Endothelial cell of umbilical vein (primary cell): ENCODE results near the gene PPP1R16B. TPM values are rescaled to one million over a fixed set of nuclear protein-coding genes. Genes with fewer than 3 reads are reported as not detected.

Source experiments
- BruUV-seq: library from RNA; stranded (reverse); fragments of 400-500 nt; replicated peaks from 2 replicates; lab custom pipeline; 2021; lab: Mats Ljungman, UMichigan
- CTCF ChIA-PET: fragments of 300-600, 350-600 bp; sonication (Branson Sonifier 250); formaldehyde crosslinking; loops from one replicate; lab custom pipeline; 2021; ENCODE audit warnings: antibody characterized with exemption, inconsistent platforms; lab: Charles Lee
- POLR2A ChIA-PET: fragments of 300-600, 350-600 bp; sonication (Branson Sonifier 250); formaldehyde crosslinking; loops from one replicate; lab custom pipeline; 2021; ENCODE audit warnings: antibody characterized with exemption, inconsistent platforms; lab: Charles Lee
- DNase-seq: peaks from one replicate; pipeline ENCODE4 v3.0.0-alpha.2; 2011; ENCODE audit warnings: low read depth, low spot score
- FAIRE-seq: peaks from 2 replicates; lab custom pipeline; 2011; peaks lifted over from hg19 to GRCh38; lab: Jason Lieb, UNC
- H2AFZ ChIP-seq: 2 replicates; pipeline ENCODE4 v1.6.0; 2012; ENCODE audit warnings: low read depth, low read length, control low read depth, inconsistent platforms
- H3K27ac ChIP-seq: 2 replicates; pipeline ENCODE4 v1.5.1; 2011; ENCODE audit warnings: low read depth, mild to moderate bottlenecking, control low read depth, low read length, moderate library complexity; ENCODE audit not compliant: insufficient read depth
- H3K27me3 ChIP-seq, 2 experiments: 2 replicates each; pipeline versions ENCODE4 v1.6.0 to v1.6.1; 2011; ENCODE audit warnings: low read length in 2 of 2, mixed read lengths in 1 of 2; ENCODE audit not compliant: control insufficient read depth in 2 of 2, insufficient read depth in 2 of 2
- H3K36me3 ChIP-seq, 2 experiments: 2 replicates in 1 of 2; 3 replicates in 1 of 2; pipeline ENCODE4 v1.5.1; 2011; ENCODE audit warnings: low read length in 2 of 2, mild to moderate bottlenecking in 1 of 2, moderate library complexity in 1 of 2; ENCODE audit not compliant: control insufficient read depth in 2 of 2, insufficient read depth in 2 of 2; ENCODE audit errors: extremely low read depth in 1 of 2
- H3K4me1 ChIP-seq: 3 replicates; pipeline ENCODE4 v1.5.1; 2011; ENCODE audit warnings: mild to moderate bottlenecking, low read length; ENCODE audit not compliant: control insufficient read depth, insufficient read depth; ENCODE audit errors: extremely low read depth
- H3K4me2 ChIP-seq: 2 replicates; pipeline ENCODE4 v1.6.1; 2011; ENCODE audit warnings: low read length, control low read depth, mixed read lengths; ENCODE audit not compliant: insufficient read depth
- H3K4me3 ChIP-seq, 3 experiments: fragments of 200-600 bp in 1 of 3; sonication (generic), shearing (Covaris generic) in 1 of 3; replicated peaks in 1 of 3; 2 replicates each; pipeline ENCODE4 v1.5.1; 2011 to 2016; ENCODE audit warnings: control low read depth in 3 of 3, low read length in 3 of 3, mild to moderate bottlenecking in 2 of 3, inconsistent platforms in 1 of 3, low read depth in 1 of 3, moderate library complexity in 1 of 3; ENCODE audit not compliant: insufficient read depth in 1 of 3
- H3K79me2 ChIP-seq: 2 replicates; pipeline ENCODE4 v1.6.0; 2012; ENCODE audit warnings: low read length, inconsistent platforms; ENCODE audit not compliant: control insufficient read depth, insufficient read depth
- H3K9ac ChIP-seq: replicated peaks from 2 replicates; pipeline ENCODE3; 2011; ENCODE audit warnings: low read length, control low read depth; ENCODE audit not compliant: insufficient read depth; ENCODE audit errors: extremely low read depth
- H3K9me1 ChIP-seq: replicated peaks from 3 replicates; pipeline ENCODE4 v1.6.0; 2011; ENCODE audit warnings: mild to moderate bottlenecking, low read length; ENCODE audit not compliant: control insufficient read depth, insufficient read depth; ENCODE audit errors: extremely low read depth
- H3K9me3 ChIP-seq: replicated peaks from 2 replicates; pipeline ENCODE4 v1.5.1; 2012; ENCODE audit warnings: low read length, inconsistent platforms; ENCODE audit not compliant: control insufficient read depth, insufficient read depth
- H4K20me1 ChIP-seq: replicated peaks from 2 replicates; pipeline ENCODE3; 2011; ENCODE audit warnings: mild to moderate bottlenecking, low read length; ENCODE audit not compliant: control insufficient read depth, insufficient read depth; ENCODE audit errors: extremely low read depth
- CTCF ChIP-seq, 2 donors: IDR thresholded peaks; 1 replicate in 1 of 2; 2 replicates in 1 of 2; pipeline ENCODE4 v1.5.1; 2011; ENCODE audit warnings: low read length in 2 of 2, mild to moderate bottlenecking in 2 of 2, moderate library complexity in 2 of 2, control low read depth in 1 of 2, inconsistent platforms in 1 of 2, low read depth in 1 of 2; ENCODE audit not compliant: insufficient read depth in 1 of 2; ENCODE audit errors: extremely low read depth in 1 of 2
- EZH2 ChIP-seq: IDR thresholded peaks from 2 replicates; pipeline ENCODE4 v1.6.1; 2012; ENCODE audit warnings: borderline replicate concordance, low read depth, mild to moderate bottlenecking, moderate library complexity, low read length, inconsistent platforms; ENCODE audit not compliant: severe bottlenecking
- FOS ChIP-seq: IDR thresholded peaks from 2 replicates; pipeline ENCODE4 v1.6.1; 2011; ENCODE audit warnings: mild to moderate bottlenecking, low read length, moderate library complexity, borderline replicate concordance; ENCODE audit not compliant: insufficient read depth
- GATA2 ChIP-seq: IDR thresholded peaks from 2 replicates; pipeline ENCODE4 v1.7.0; 2011; ENCODE audit warnings: low read depth, mild to moderate bottlenecking, moderate library complexity, mixed read lengths, low read length; ENCODE audit not compliant: insufficient read length, insufficient read depth
- JUN ChIP-seq: IDR thresholded peaks from 2 replicates; pipeline ENCODE4 v1.6.1; 2011; ENCODE audit warnings: borderline replicate concordance, low read depth; ENCODE audit not compliant: insufficient read length, insufficient read depth
- MAX ChIP-seq: IDR thresholded peaks from 2 replicates; pipeline ENCODE4 v1.6.1; 2011; ENCODE audit not compliant: insufficient read depth, insufficient read length
- MYC ChIP-seq: IDR thresholded peaks from one replicate; pipeline ENCODE4 v1.6.1; 2011; ENCODE audit warnings: mild to moderate bottlenecking, low read depth, low read length
- POLR2A ChIP-seq: IDR thresholded peaks from 2 replicates; pipeline ENCODE4 v1.6.1; 2012; ENCODE audit warnings: low read depth, mild to moderate bottlenecking, control low read depth, low read length
- POLR2AphosphoS5 ChIP-seq: IDR thresholded peaks from 2 replicates; pipeline ENCODE4 v1.6.1; 2012; ENCODE audit warnings: low read depth, mild to moderate bottlenecking, control low read depth, low read length, moderate library complexity; ENCODE audit not compliant: insufficient read depth
- dilution Hi-C: fragments of 300-500 bp; cut with MboI; formaldehyde crosslinking; loops from one replicate; pipeline ENCODE4 v1.15.0; 2019; ENCODE audit warnings: low sequenced_read_pairs; ENCODE audit not compliant: extremely low pct_ligation_motif_present
- intact Hi-C: fragments of 100-400 bp; cut with micrococcal nuclease; formaldehyde crosslinking; loops from one replicate; pipeline ENCODE4 v1.10.0; 2022
- polyA plus RNA-seq, 4 experiments: library from polyadenylated mRNA; depleted of rRNA in 3 of 4; stranded (reverse) in 3 of 4; unstranded in 1 of 4; fragments of >200 nt; gene quantifications; 2 replicates each; pipeline versions ENCODE4 v1.2.1 to v1.2.3, GENCODE V29; 2011 to 2012; ENCODE audit warnings: missing spikeins in 1 of 4
- total RNA-seq: library from RNA; stranded (reverse); gene quantifications from 2 replicates; pipeline ENCODE4 v1.2.3, GENCODE V29; 2021

Gene PPP1R16B
- total and polyA plus RNA-seq, 2 donors (not counting 3 experiments of a cell fraction or from before 2014, with no cell fraction given) = 34.7 to 68.1 TPM

GRCh38 chr20:38872036-38872435 lies 66.5 kb downstream of the PPP1R16B start:
- Histone ChIP-seq H3K4me3 (no peak overlapping the region), H3K79me2 (no peaks in the 10 kb centered on the region), H4K20me1 (no peaks in the 10 kb centered on the region), H3K9me3 (no peaks in the 10 kb centered on the region), H3K9ac (no peak overlapping the region), H3K27ac (no peak overlapping the region), H3K4me2 (no peak overlapping the region), H3K27me3 (no peaks in the 10 kb centered on the region), H3K4me1 (peaks cover 38% of the 10 kb centered on the region), H3K9me1 (no peaks in the 10 kb centered on the region), H3K36me3 (no peaks in the 10 kb centered on the region), H2AFZ (no peak overlapping the region)
- ChIA-PET POLR2A (no interaction called here), CTCF (no interaction called here)
- dilution Hi-C loops (no loop called here), intact Hi-C loops (no loop called here)
- FAIRE-seq (no peak), DNase-seq (no peak)
- no TSS peak for BruUV-seq
- TF ChIP-seq MYC = no peak
- no peak for TF ChIP-seq MAX
- TF ChIP-seq GATA2 = no peak
- no peak for TF ChIP-seq POLR2AphosphoS5
- TF ChIP-seq FOS = no peak
- no peak for TF ChIP-seq POLR2A
- TF ChIP-seq EZH2 = no peak
- TF ChIP-seq JUN = no peak
- no peak for TF ChIP-seq CTCF (IDR thresholded peaks at IDR 0.05; ENCODE audit: extremely low read depth in 1 of 2, insufficient read depth in 1 of 2, low read depth in 1 of 2, low read length in 2 of 2)
